GM12865 (cell line): ENCODE results near the gene GIPC2.
"Not testable (repeated sequence)": the region's sequence is repeated elsewhere in the genome, so short reads cannot be mapped to it uniquely, and the experiment has no call there.

Experiments used
- DNase-seq: peaks from one replicate; pipeline ENCODE4 v3.0.0; 2010; ENCODE audit warnings: low read depth
- H3K4me3 ChIP-seq: 2 replicates; pipeline ENCODE4 v1.5.1; 2011; ENCODE audit warnings: mild to moderate bottlenecking, low read depth, low read length, control low read depth
- TF ChIP-seq, protein P1 (sequence below): IDR thresholded peaks from 2 replicates; pipeline ENCODE4 v1.5.1; 2011; ENCODE audit warnings: low read length, control low read depth, low read depth, inconsistent platforms; ENCODE audit not compliant: insufficient read depth; ENCODE audit errors: missing control alignments

The GIPC2 gene

DNA sequence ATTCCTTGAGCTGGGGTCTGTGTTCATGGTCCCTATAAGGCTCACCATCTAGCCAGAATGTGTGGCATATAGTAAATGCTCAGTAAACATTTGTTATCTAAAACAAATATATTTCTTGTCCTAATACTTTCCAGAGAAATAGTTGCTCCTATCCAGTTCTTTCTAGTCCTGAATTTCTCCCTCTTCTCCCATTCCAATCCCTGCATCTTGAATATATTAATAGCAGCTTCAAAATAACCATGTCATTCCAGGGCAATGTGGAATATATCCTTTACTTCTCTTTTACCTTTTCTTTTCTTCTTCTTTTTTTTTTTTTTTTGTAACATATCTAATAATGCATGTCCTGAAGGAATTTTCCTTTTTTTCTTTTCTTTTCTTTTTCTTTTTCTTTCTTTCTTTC lies 30.6 kb upstream of the GIPC2 start:
- DNase-seq = no peak
- H3K4me3 ChIP-seq = no peak overlapping the region
- TF ChIP-seq, protein P1, sequence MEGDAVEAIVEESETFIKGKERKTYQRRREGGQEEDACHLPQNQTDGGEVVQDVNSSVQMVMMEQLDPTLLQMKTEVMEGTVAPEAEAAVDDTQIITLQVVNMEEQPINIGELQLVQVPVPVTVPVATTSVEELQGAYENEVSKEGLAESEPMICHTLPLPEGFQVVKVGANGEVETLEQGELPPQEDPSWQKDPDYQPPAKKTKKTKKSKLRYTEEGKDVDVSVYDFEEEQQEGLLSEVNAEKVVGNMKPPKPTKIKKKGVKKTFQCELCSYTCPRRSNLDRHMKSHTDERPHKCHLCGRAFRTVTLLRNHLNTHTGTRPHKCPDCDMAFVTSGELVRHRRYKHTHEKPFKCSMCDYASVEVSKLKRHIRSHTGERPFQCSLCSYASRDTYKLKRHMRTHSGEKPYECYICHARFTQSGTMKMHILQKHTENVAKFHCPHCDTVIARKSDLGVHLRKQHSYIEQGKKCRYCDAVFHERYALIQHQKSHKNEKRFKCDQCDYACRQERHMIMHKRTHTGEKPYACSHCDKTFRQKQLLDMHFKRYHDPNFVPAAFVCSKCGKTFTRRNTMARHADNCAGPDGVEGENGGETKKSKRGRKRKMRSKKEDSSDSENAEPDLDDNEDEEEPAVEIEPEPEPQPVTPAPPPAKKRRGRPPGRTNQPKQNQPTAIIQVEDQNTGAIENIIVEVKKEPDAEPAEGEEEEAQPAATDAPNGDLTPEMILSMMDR = no peak

DNA sequence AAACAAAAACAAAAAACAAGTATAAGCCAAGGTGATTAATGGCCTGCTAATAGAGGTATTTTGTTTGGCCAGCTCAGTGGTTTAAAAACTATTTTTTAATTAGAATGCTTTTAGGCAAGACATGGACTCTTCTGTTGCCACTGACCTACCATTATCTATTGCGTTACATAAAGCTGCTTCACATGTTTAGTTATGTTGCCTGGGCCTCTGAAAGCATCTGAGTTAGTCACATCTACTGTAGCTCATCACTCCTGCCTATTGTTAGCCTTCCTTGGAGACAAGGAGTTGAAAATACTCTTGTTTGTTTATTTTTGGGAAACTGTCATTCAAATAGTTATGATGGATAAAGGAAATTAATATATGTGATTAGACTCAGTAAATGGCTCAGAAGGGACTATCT lies 26.7 kb upstream of the GIPC2 start:
- no peak overlapping the region for H3K4me3 ChIP-seq
- TF ChIP-seq, protein P1 = no peak
- no peak for DNase-seq

DNA sequence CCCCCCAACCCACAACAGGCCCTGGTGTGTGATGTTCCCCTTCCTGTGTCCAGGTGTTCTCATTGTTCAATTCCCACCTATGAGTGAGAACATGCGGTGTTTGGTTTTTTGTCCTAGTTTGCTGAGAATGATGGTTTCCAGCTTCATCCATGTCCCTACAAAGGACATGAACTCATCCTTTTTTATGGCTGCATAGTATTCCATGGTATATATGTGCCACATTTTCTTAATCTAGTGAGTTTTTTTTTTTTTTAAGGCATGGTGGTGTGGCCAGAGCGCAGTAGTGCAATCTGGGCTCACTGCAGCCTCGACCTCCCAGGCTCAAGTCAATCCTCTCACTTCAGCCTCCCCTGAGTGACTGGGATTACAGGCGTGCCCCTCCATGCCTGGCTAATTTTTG lies 24.6 kb upstream of the GIPC2 start:
- not testable (repeated sequence) for H3K4me3 ChIP-seq, DNase-seq

DNA sequence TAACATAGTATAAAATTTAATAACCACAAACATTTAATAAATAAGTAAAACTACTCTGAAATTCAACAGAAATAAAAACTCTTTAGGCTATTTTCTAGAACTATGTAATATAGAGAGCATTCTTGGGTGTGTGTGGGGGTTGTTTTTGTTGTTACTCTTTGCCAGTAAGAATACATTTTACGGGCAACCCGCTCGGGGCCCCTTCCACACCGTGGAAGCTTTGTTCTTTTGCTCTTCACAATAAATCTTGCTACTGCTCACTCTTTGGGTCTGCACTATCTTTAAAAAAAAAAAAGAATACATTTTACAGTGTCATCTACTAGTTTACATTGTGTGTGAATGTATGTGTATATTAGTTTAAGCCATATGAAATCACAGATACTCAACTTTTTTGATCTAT lies 16.0 kb upstream of the GIPC2 start:
- H3K4me3 ChIP-seq = no peak overlapping the region
- TF ChIP-seq, protein P1 = no peak
- no peak for DNase-seq

DNA sequence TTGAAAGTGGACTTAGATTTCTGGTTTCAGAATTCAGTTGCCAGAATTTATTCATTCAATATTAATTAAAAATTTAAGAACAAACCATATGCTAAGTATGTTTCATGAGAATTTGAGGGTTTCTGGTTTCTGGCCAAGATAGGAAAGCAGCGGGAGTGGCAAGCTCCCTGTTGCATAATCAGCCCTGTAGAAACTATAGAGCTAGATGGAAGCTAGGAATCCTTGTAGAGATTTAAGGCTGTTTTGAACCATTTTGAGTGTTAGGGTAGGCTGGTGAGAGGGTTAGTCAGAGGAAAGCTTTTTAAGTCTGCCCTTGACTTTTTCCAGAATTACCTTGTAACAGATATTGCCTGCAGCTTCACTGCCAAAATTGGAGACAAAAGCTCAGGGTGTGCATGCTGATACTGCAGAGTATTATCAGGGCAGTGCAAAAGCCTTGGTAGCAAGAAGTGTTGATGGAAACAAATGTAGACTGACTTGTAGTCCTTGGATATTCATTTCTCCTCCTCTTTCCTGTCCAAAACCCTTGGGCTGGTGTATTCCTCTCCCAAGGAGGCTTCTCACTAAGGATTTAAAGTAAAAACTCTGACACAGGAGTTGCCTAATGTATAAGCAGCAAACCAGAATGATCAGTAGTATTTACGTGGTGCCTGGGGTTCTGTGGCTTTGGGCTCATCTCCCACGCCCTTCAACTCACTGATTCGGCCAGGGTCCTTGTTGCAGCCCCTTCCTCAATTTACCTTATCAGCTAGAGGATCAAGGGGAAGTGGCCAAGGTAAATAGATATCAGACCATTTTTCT lies 12.6 kb upstream of the GIPC2 start:
- no peak for DNase-seq
- TF ChIP-seq, protein P1 = no peak
- H3K4me3 ChIP-seq = no peak overlapping the region

DNA sequence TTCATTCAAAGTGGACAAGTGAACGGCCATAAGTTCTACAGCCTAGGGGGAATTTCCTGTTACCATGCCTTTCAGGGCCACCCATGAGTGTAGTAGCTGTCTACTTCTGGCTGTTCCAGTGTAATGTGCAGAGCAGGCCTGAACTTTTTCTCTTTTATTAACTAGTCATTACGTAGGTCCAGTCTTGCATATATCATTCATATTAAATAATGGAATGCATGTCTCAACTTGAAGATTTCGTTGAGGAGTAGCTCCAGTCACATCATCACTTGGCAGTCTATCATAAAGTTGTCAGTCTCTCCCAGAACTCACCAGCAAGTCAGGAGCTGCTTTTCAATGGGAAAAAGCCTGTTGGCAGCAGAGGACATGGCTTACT lies 12.0 kb upstream of the GIPC2 start:
- TF ChIP-seq, protein P1 = no peak
- no peak for DNase-seq
- H3K4me3 ChIP-seq = no peak overlapping the region

DNA sequence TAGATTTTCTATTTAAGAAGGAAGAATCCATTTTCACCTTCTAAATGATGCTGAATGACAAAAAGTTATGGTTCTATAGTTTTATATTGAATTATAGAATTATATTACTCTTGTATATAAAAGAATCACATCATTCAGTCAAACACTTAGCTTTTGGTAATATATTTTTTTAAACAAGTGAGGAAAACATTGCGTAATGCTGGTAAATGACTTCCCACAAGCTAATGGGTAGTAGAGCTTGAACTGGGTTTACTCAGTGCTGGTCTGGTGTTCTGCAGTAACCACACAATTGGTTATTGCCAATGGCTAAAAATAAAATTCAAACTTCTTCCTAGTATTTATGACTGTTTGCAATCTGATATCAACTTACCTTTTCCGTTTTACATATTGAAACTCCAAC lies 10.6 kb upstream of the GIPC2 start:
- TF ChIP-seq, protein P1 = no peak
- no peak overlapping the region for H3K4me3 ChIP-seq
- no peak for DNase-seq
